HG03108 (cell line): Measurements from ENCODE around the gene MEA1.
"Not testable (repeated sequence)": the region's sequence is repeated elsewhere in the genome, so short reads cannot be mapped to it uniquely, and the experiment has no call there.

Experiments
- ATAC-seq: cut with Tn5 transposase; IDR thresholded peaks from one replicate; pipeline ENCODE4 v1.9.1; 2021; ENCODE audit warnings: moderate library complexity; ENCODE audit not compliant: unreplicated experiment

The MEA1 gene

GRCh38 chr6:43013843-43014433 lies at the start of gene MEA1, which contains the start of gene KLHDC3:
Gene MEA1 (minus strand): TSS chr6:43013946. CDS start chr6:43013813, 133 bp downstream.
Gene KLHDC3 (plus strand): TSS chr6:43014249. CDS start chr6:43017193, 2,944 bp downstream.
- peak; percentile 94 for ATAC-seq

DNA sequence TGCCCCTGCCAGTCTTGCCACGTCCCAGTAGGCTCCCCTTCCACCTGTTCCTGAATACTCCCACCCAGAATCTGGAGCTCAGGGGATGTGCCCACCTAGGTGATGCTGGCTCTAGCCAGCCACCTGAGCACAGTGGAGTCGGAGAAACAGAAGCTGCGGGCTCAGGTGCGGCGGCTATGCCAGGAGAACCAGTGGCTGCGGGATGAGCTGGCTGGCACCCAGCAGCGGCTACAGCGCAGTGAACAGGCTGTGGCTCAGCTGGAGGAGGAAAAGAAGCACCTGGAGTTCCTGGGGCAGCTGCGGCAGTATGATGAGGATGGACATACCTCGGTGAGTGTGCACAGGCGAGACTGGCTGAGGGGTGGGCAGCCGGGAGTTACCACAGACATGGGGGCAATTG lies 49.1 kb upstream of the MEA1 start:
- no peak for ATAC-seq

DNA sequence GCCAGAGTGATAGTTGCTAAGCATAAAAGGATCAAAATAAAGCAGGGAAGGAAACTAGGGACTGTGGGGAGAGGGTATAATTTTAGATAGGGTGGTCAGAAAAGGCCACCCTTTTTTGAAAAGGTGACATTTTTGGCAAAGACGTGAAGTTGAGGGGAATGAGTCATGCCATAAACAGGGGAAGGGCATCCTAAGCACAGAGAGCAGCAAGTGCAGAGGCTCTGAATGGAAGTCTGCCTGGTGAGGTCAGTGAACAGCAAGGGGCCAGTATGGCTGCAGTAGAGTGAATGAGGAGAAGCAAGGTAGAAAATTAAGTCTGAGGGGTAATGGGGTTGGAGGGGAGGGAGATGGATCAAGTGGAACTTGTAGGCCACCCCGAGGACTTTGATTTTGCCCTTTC lies 48.1 kb upstream of the MEA1 start:
- no peak for ATAC-seq

GRCh38 chr6:43060755-43061633 lies 47.2 kb upstream of the MEA1 start:
- no peak for ATAC-seq

- ATAC-seq: no peak
Observed at GRCh38 chr6:43060034-43060754, 46.4 kb upstream of the MEA1 start.

GRCh38 chr6:43059168-43060033 lies 45.7 kb upstream of the MEA1 start, which contains the start of the genes KLC4 and MRPL2:
Gene KLC4 (plus strand): TSS chr6:43059631. CDS start chr6:43061336, 1,705 bp downstream.
Gene MRPL2 (minus strand): TSS chr6:43059434. CDS start chr6:43059381, 53 bp downstream.
- ATAC-seq: peak; percentile 79

DNA sequence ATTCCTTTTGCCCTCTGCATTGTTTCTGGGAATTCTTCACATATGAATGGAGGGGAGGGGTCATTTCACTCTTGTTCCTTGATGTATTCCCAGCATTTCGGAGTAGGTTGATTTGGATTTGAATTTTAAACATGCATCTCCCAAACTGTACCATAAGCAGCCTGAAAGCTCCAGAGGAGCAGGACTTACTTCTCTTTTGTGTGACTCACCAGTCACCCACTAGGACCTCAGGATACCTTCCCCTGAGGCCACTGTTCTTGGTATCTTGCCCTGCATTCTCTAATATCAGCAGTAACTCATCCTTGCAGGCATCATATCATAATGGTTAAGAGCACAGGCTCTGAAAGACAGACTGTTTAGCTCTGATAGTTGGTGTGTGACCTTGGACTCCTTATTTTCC lies 44.8 kb upstream of the MEA1 start:
- ATAC-seq: no peak

- ATAC-seq: no peak
Observed at GRCh38 chr6:43055966-43056365, 42.2 kb upstream of the MEA1 start.

GRCh38 chr6:43054206-43054943 lies 40.6 kb upstream of the MEA1 start:
- no peak for ATAC-seq

GRCh38 chr6:43053545-43054205 lies 39.9 kb upstream of the MEA1 start, which contains the start of gene CUL7:
Gene CUL7 (minus strand): TSS chr6:43053851. CDS start chr6:43052788, 1,063 bp downstream.
- ATAC-seq: peak; percentile 91

DNA sequence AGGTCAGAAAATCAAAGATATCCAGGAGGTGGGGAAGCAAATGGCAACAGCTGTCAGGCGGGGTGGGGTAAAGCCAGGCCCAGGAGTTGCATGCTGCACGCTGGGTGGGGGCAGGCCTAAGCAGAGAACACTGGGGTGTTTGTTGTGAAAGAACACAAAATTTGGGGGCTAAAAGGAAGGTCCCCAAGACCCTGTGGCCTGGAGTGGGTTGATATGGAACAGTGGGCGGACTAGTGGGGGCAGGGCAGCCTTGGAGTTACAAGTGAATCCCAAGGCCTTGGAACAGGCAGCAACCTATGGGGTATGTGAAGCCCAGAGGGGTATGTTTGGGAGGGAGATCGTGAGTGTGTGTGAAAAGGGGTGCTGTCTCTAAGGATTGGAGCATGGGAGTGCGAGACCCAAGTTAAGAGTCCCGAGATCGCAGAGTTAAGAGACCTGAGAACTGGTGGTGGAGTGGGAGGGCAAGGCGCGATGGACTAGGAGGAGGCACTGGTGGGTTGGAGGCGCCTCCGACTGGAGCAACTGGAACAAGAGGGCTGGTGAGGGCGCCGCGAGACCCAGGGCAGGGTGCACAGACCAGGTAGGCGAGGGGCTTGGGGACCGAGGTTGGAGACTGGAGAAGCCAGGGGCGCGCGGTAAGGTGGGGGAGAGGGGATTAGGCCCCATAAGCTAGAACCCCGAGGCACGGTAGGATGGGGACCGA lies 39.2 kb upstream of the MEA1 start:
- ATAC-seq: peak; percentile 9

GRCh38 chr6:43052225-43052841 lies 38.6 kb upstream of the MEA1 start:
- ATAC-seq: no peak

DNA sequence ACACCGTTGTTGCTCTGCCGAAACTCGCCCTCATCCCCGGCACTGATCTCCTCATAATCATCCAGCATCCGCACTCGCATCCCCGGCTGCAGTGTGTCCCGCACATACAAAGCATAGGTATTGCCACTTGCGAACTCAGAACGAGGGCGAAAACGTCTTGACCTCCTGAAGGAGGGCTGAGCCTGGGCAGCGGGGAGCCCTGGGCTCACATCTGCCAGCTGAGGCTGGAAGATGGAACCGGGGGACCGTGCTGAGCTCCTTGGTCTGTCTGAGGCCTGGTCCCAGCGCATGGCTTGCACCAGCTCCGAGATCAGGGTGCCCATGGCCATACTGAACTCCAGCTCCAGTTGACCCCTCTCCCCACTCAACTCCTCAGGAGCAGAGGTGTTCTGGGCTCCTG lies 37.2 kb upstream of the MEA1 start:
- ATAC-seq: no peak

DNA sequence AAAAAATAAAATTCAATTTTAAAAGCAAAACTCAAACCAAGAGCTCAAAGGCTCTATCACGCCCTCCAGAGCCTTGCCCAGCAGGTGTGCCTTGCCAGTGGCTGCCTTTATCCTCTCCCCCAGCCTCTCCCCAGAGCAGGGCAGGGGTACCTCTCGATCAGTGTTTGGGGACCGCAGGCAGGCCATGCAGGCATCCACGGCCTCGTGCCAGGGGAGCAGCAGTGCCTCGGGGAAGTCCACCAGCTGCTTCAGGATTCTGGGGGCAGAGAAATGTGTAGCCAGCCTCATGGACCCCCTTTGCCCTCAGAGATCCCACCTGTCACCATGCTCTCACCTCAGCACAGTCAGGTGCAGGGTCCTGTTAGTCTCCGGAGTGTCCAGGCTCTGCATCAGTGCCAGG lies 34.3 kb upstream of the MEA1 start:
- ATAC-seq: no peak

- no peak for ATAC-seq
Observed at GRCh38 chr6:43045371-43045930, 31.7 kb upstream of the MEA1 start.

DNA sequence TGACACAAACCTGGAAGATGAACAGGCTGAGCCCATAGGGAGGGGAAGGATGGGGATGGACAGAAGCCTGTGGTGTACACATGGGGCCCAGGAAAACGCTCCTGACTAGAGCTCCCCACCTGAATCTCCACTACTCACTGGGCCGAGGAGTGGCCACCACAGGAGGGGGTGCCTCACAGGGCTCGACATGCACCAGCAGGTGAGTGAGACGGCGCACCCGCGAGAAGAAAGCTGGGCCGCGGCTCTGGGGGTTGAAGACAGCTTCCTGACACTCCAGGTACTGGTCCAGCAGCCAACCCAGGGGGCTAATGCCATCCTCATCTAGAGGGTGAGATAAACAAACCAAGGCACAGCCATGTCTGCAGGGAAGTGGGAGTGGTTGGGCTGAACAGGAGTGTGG lies 29.6 kb upstream of the MEA1 start:
- ATAC-seq: no peak

DNA sequence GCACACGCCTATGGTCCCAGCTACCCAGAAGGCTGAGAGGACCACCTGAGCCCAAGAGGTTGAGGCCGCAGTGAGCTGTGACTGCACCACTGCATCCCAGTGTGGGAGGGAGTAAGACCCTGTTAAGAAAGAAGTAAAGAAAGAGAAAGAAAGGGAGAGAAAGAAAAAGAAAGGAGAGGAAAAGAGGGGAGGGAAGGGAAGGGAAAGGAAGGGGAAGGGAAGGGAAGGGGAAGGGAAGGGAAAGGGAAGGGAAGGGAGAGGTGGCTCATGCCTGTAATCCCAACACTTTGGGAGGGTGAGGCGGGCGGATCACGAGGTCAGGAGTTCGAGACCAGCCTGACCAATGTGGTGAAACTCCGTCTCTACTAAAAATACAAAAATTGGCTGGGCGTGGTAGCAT lies 27.7 kb upstream of the MEA1 start:
- ATAC-seq: not testable (repeated sequence)
